Chondrocyte (in vitro differentiated cells): ENCODE data around the gene PREX1. TPM values are rescaled to one million over a fixed set of nuclear protein-coding genes. Genes with fewer than 3 reads are reported as not detected.

Experiments used
- DNase-seq: peaks from one replicate; pipeline ENCODE4 v3.0.0; 2021; ENCODE audit warnings: mixed read lengths, low spot score
- H3K27ac Mint-ChIP-seq: one replicate; pipeline ENCODE4 v1.8.0; 2021; ENCODE audit warnings: mild to moderate bottlenecking, moderate library complexity, mixed read lengths; ENCODE audit not compliant: unreplicated experiment
- H3K27me3 Mint-ChIP-seq: 2 replicates; pipeline ENCODE4 v1.8.0; 2021; ENCODE audit warnings: low read depth, mixed read lengths
- H3K36me3 Mint-ChIP-seq: 2 replicates; pipeline ENCODE4 v1.8.0; 2021; ENCODE audit warnings: low read depth, mixed read lengths
- H3K4me1 Mint-ChIP-seq: 2 replicates; pipeline ENCODE4 v1.8.0; 2021; ENCODE audit warnings: low read depth, mild to moderate bottlenecking, mixed read lengths
- H3K4me3 Mint-ChIP-seq: one replicate; pipeline ENCODE4 v1.8.0; 2021; ENCODE audit warnings: mild to moderate bottlenecking, moderate library complexity, mixed read lengths; ENCODE audit not compliant: unreplicated experiment
- H3K9me3 Mint-ChIP-seq: 2 replicates; pipeline ENCODE4 v1.8.0; 2021; ENCODE audit warnings: low read depth, mixed read lengths
- CTCF ChIP-seq: fragments of 200-600 bp; sonication (generic); IDR thresholded peaks from 2 replicates; pipeline ENCODE4 v1.5.0; 2021; ENCODE audit warnings: antibody characterized with exemption, mild to moderate bottlenecking, moderate library complexity
- total RNA-seq: library from RNA; stranded (reverse); gene quantifications from 3 replicates; pipeline ENCODE4 v1.2.1, GENCODE V29; 2021

PREX1 gene
- total RNA-seq, 1 donor from 2014 or later: 3.0 TPM

DNA sequence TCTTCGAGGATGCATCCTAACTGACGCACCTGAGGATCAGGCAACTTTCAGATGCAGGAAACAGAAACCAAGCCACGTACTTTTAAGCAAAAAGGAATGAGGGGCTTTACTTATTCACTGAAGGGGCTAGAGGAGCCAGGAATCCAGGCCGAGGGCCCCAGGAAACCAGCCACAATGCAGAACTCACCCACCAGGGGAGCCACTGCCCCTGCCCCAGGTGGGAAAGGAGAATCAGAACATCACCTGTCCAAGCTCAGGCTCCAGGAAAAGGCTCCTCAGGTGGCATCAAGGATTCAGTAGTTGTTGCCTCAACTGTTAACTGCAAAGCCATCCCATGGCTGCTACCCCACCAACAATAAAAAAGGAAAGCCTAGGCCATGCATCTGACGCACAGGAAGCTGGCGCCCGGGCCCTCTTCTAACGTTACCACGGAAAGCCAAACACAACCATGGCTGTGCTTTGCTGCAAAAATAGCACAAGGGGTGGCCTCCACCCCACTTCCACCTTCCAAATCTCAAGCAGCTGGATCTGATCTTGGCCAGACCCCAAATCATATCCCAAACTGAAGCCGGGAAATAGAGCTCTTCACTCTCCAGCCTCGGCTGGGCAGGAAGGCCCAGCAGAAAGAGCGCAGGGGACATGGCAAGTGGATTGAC is 121.0 kb downstream of the PREX1 start:
- Mint-ChIP-seq H3K4me1 (peaks cover 8% of the 10 kb centered on the region), H3K36me3 (no peaks in the 10 kb centered on the region), H3K4me3 (no peak overlapping the region), H3K9me3 (no peaks in the 10 kb centered on the region), H3K27ac (no peak overlapping the region), H3K27me3 (no peaks in the 10 kb centered on the region)
- peak; percentile 26 for DNase-seq
- TF ChIP-seq CTCF: no peak

- H3K27me3 Mint-ChIP-seq: no peaks in the 10 kb centered on the region
- TF ChIP-seq CTCF: no peak
- DNase-seq: no peak
- H3K9me3 Mint-ChIP-seq: no peaks in the 10 kb centered on the region
- no peaks in the 10 kb centered on the region for H3K36me3 Mint-ChIP-seq
- H3K27ac Mint-ChIP-seq: no peak overlapping the region
- H3K4me3 Mint-ChIP-seq: no peak overlapping the region
- peaks cover 8% of the 10 kb centered on the region for H3K4me1 Mint-ChIP-seq
Observed at GRCh38 chr20:48706116-48706656, 121.6 kb downstream of the PREX1 start.

GRCh38 chr20:48705240-48706115 is 122.3 kb downstream of the PREX1 start:
- H3K4me1 Mint-ChIP-seq: peaks cover 8% of the 10 kb centered on the region
- H3K27ac Mint-ChIP-seq: no peak overlapping the region
- H3K27me3 Mint-ChIP-seq: no peaks in the 10 kb centered on the region
- no peaks in the 10 kb centered on the region for H3K36me3 Mint-ChIP-seq
- TF ChIP-seq CTCF: no peak
- no peak overlapping the region for H3K4me3 Mint-ChIP-seq
- no peak for DNase-seq
- H3K9me3 Mint-ChIP-seq: no peaks in the 10 kb centered on the region

GRCh38 chr20:48704761-48705160 is 123.0 kb downstream of the PREX1 start:
- H3K36me3 Mint-ChIP-seq: no peaks in the 10 kb centered on the region
- H3K27ac Mint-ChIP-seq: no peak overlapping the region
- peak; percentile 35 for DNase-seq
- H3K9me3 Mint-ChIP-seq: no peaks in the 10 kb centered on the region
- no peaks in the 10 kb centered on the region for H3K27me3 Mint-ChIP-seq
- peaks cover 8% of the 10 kb centered on the region for H3K4me1 Mint-ChIP-seq
- TF ChIP-seq CTCF: no peak
- H3K4me3 Mint-ChIP-seq: no peak overlapping the region

DNA sequence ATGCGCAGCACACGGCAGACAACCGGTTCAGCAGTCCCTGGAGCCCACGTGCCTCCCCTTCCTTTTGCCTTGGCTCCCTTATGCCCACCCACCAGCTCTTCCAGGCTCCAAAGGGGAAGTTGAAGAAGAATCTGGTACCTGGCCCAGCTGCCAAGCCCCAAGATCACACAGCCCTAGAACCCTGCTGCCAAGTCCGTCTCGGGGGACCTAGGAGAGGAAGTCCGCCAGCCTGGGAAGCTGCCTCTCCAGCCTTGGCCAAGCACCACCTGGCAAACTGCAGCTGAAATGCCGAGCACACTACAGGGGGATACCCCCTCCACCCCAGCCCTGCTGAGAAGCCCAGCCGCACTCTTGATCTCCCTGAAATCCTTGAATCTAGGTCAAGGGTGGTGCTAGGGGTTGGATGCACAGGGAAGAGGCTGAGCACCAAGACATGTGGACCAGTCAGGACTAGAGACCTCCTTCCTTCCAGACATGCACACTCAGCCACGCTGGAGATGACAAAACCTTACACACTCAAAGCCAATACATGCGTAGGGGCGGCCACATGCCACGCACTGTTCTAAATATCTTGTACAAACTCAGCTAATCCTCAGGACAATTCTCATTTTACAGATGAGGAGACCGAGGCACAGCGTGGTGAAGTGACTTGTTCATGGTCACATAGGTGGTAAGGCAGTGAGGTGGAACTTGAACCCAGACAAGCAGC is 124.1 kb downstream of the PREX1 start:
- DNase-seq: no peak
- Mint-ChIP-seq H3K27ac (no peak overlapping the region), H3K9me3 (no peaks in the 10 kb centered on the region), H3K4me3 (no peak overlapping the region), H3K4me1 (peaks cover 8% of the 10 kb centered on the region), H3K27me3 (no peaks in the 10 kb centered on the region), H3K36me3 (peaks cover 3% of the 10 kb centered on the region)
- TF ChIP-seq CTCF: no peak
